ENCODE data around the gene AGAP3.

The AGAP3 gene

GRCh38 chr7:151167197-151167961, 81.1 kb downstream of the AGAP3 start, which contains the start of gene GBX1:
Gene GBX1, minus strand, starts transcription at chr7:151167694. Its CDS starts 146 bp downstream, at chr7:151167548.
- peak; percentile 25 for DNase-seq (ENCODE audit: low read depth)

- DNase-seq (ENCODE audit: low read depth) = peak; percentile 18
Observed at GRCh38 chr7:151168003-151168786, 81.9 kb downstream of the AGAP3 start.

GRCh38 chr7:151168787-151169162, 82.5 kb downstream of the AGAP3 start:
- no peak for DNase-seq (ENCODE audit: low read depth)

GRCh38 chr7:151172273-151173141, 86.2 kb downstream of the AGAP3 start:
- DNase-seq (ENCODE audit: low read depth) = peak; percentile 66

- no peak for DNase-seq (ENCODE audit: low read depth)
Observed at GRCh38 chr7:151173386-151174245, 87.3 kb downstream of the AGAP3 start.

- DNase-seq (ENCODE audit: low read depth) = no peak
Observed at GRCh38 chr7:151174246-151175046, 88.2 kb downstream of the AGAP3 start.

- no peak for DNase-seq (ENCODE audit: low read depth)
Observed at GRCh38 chr7:151175047-151175792, 88.9 kb downstream of the AGAP3 start.

GRCh38 chr7:151175793-151176311, 89.6 kb downstream of the AGAP3 start:
- no peak for DNase-seq (ENCODE audit: low read depth)

- no peak for DNase-seq (ENCODE audit: low read depth)
Observed at GRCh38 chr7:151176401-151176800, 90.1 kb downstream of the AGAP3 start.

GRCh38 chr7:151177310-151177709, 91.0 kb downstream of the AGAP3 start:
- no peak for DNase-seq (ENCODE audit: low read depth)

- DNase-seq (ENCODE audit: low read depth) = no peak
Observed at GRCh38 chr7:151178236-151178635, 92.0 kb downstream of the AGAP3 start.

GRCh38 chr7:151178831-151179230, 92.6 kb downstream of the AGAP3 start:
- DNase-seq (ENCODE audit: low read depth) = no peak

- no peak for DNase-seq (ENCODE audit: low read depth)
Observed at GRCh38 chr7:151179287-151179860, 93.1 kb downstream of the AGAP3 start.

GRCh38 chr7:151179946-151180345, 93.7 kb downstream of the AGAP3 start:
- DNase-seq (ENCODE audit: low read depth) = no peak

- no peak for DNase-seq (ENCODE audit: low read depth)
Observed at GRCh38 chr7:151181011-151181431, 94.7 kb downstream of the AGAP3 start.

GRCh38 chr7:151185762-151186639, 99.7 kb downstream of the AGAP3 start:
- DNase-seq (ENCODE audit: low read depth) = no peak

- DNase-seq (ENCODE audit: low read depth) = no peak
Observed at GRCh38 chr7:151186640-151187408, 100.5 kb downstream of the AGAP3 start, which contains the start of gene ASB10. Gene ASB10, minus strand, starts transcription at chr7:151187250. Its CDS starts 120 bp downstream, at chr7:151187130.
